MM.1S (cell line): ENCODE measurements around the gene PRDM11.

Experiments
- CTCF ChIP-seq: fragments of 300-600 bp; sonication (generic); IDR thresholded peaks from 2 replicates; pipeline ENCODE4 v1.5.1; 2016; ENCODE audit warnings: antibody characterized with exemption, low read length, mixed read lengths
- EZH2 ChIP-seq: fragments of 300-600 bp; sonication (generic); optimal IDR thresholded peaks from 2 replicates; pipeline ENCODE3; 2017; ENCODE audit warnings: low read depth, mild to moderate bottlenecking, antibody characterized with exemption, low read length, mixed read lengths

GRCh38 chr11:45161252-45162063, 15.0 kb downstream of the PRDM11 start:
- no peak for TF ChIP-seq CTCF
- no peak for TF ChIP-seq EZH2
